Sigmoid colon (tissue), 7 donors: Measurements from ENCODE around the gene TGM6. TPM values are rescaled to one million over a fixed set of nuclear protein-coding genes. Genes with fewer than 3 reads are reported as not detected.

Experiments
- DNase-seq: peaks from one replicate; pipeline ENCODE4 v3.0.0-alpha.2; 2019
- H3K27ac ChIP-seq, 4 donors: fragments of 200-600 bp; sonication (generic); one replicate each; pipeline ENCODE4 v1.5.1; 2016 to 2019; ENCODE audit warnings: mild to moderate bottlenecking in 1 of 4
- H3K27me3 ChIP-seq, 3 donors: fragments of 200-600 bp; sonication (generic); one replicate each; pipeline ENCODE4 v1.5.1; 2019; ENCODE audit warnings: mild to moderate bottlenecking in 1 of 3
- H3K36me3 ChIP-seq, 4 donors: fragments of 200-600 bp; sonication (generic); one replicate each; pipeline ENCODE4 v1.5.1; 2016 to 2019
- H3K4me1 ChIP-seq, 4 donors: fragments of 200-600 bp; sonication (generic); one replicate each; pipeline ENCODE4 v1.5.1; 2017 to 2019
- H3K4me3 ChIP-seq, 4 donors: fragments of 200-600 bp; sonication (generic); one replicate each; pipeline ENCODE4 v1.5.1; 2017 to 2019; ENCODE audit warnings: mild to moderate bottlenecking in 2 of 4, moderate library complexity in 1 of 4
- H3K9me3 ChIP-seq, 4 donors: fragments of 200-600 bp in 3 of 4; sonication (generic) in 3 of 4; one replicate each; pipeline versions ENCODE4 v1.5.1 to v1.6.1; 2013 to 2019
- EP300 ChIP-seq, 4 donors: sonication (generic); formaldehyde crosslinking; IDR thresholded peaks; one replicate each; pipeline ENCODE4 v1.6.1; 2017; ENCODE audit warnings: antibody characterized with exemption in 4 of 4
- POLR2A ChIP-seq, 2 donors: fragments of 450-650 bp; IDR thresholded peaks; one replicate each; pipeline ENCODE4 v1.6.1; 2016; ENCODE audit warnings: antibody characterized with exemption in 2 of 2, mild to moderate bottlenecking in 2 of 2, moderate library complexity in 2 of 2
- POLR2AphosphoS5 ChIP-seq, 4 donors: sonication (generic); formaldehyde crosslinking; IDR thresholded peaks; one replicate each; pipeline ENCODE4 v1.6.1; 2017; ENCODE audit warnings: antibody characterized with exemption in 4 of 4
- WGBS, 2 donors: extraction: QIAGEN DNeasy Blood & Tissue Kit; methylation state at CpG; one replicate each; pipeline ENCODE4 v1.1.7; 2013; 5-methylcytosine and 5-hydroxymethylcytosine counted together
- intact Hi-C: fragments of 100-400 bp; cut with DNase I; formaldehyde crosslinking; loops from one replicate; pipeline ENCODE4 v1.15.1; 2023
- polyA plus RNA-seq, 3 donors: library from polyadenylated mRNA; stranded (reverse); fragments of 200-250 nt; gene quantifications; one replicate each; pipeline ENCODE4 v1.2.3, GENCODE V29; 2013
- total RNA-seq, 4 donors: library from RNA; depleted of rRNA; stranded (reverse); fragments of >200 nt; gene quantifications; one replicate each; pipeline ENCODE4 v1.1.0, GENCODE V29; 2016
- TF ChIP-seq, protein P1 (sequence below), 4 experiments: fragments of 450-650 bp in 3 of 4; fragments of 200-600 bp in 1 of 4; IDR thresholded peaks; one replicate each; pipeline ENCODE4 v1.5.1; 2016 to 2019; ENCODE audit warnings: antibody characterized with exemption in 4 of 4, mild to moderate bottlenecking in 3 of 4, moderate library complexity in 2 of 4
- donor health status: healthy with polysubstance abuse.
- donor health status: Bipolar disorder and iron deficiency.
- donor health status: healthy.

TGM6 gene
- total and polyA plus RNA-seq, 7 donors = not detected

GRCh38 chr20:2416541-2417212 lies 36.0 kb downstream of the TGM6 start:
- no peak overlapping the region for H3K4me3 ChIP-seq
- 48 to 63% methylated on average over 6 of the region's 6 CpGs for WGBS, 2 donors
- H3K36me3 ChIP-seq = no peaks in the 10 kb centered on the region
- H3K9me3 ChIP-seq = no peaks in the 10 kb centered on the region
- H3K4me1 ChIP-seq = no peaks in the 10 kb centered on the region
- DNase-seq = no peak
- H3K27ac ChIP-seq = no peak overlapping the region
- intact Hi-C loops = no loop called here
- TF ChIP-seq EP300 (IDR thresholded peaks at IDR 0.05) (no peak), POLR2AphosphoS5 (IDR thresholded peaks at IDR 0.05) (no peak), POLR2A (IDR thresholded peaks at IDR 0.05) (no peak)
- TF ChIP-seq, protein P1, sequence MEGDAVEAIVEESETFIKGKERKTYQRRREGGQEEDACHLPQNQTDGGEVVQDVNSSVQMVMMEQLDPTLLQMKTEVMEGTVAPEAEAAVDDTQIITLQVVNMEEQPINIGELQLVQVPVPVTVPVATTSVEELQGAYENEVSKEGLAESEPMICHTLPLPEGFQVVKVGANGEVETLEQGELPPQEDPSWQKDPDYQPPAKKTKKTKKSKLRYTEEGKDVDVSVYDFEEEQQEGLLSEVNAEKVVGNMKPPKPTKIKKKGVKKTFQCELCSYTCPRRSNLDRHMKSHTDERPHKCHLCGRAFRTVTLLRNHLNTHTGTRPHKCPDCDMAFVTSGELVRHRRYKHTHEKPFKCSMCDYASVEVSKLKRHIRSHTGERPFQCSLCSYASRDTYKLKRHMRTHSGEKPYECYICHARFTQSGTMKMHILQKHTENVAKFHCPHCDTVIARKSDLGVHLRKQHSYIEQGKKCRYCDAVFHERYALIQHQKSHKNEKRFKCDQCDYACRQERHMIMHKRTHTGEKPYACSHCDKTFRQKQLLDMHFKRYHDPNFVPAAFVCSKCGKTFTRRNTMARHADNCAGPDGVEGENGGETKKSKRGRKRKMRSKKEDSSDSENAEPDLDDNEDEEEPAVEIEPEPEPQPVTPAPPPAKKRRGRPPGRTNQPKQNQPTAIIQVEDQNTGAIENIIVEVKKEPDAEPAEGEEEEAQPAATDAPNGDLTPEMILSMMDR (IDR thresholded peaks at IDR 0.05) = no peak
- H3K27me3 ChIP-seq = no peaks in the 10 kb centered on the region

DNA sequence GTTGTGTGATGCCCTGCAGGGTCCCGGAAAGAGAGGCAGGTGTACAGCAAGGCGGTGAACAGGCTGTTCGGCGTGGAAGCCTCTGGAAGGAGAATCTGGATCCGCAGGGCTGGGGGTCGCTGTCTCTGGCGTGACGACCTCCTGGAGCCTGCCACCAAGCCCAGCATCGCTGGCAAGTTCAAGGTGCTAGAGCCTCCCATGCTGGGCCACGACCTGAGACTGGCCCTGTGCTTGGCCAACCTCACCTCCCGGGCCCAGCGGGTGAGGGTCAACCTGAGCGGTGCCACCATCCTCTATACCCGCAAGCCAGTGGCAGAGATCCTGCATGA lies 36.5 kb downstream of the TGM6 start:
- H3K27ac ChIP-seq = no peak overlapping the region
- no peaks in the 10 kb centered on the region for H3K36me3 ChIP-seq
- TF ChIP-seq, protein P1 (IDR thresholded peaks at IDR 0.05) = no peak
- TF ChIP-seq EP300 (IDR thresholded peaks at IDR 0.05) = no peak
- no peak for TF ChIP-seq POLR2A (IDR thresholded peaks at IDR 0.05)
- no peak for TF ChIP-seq POLR2AphosphoS5 (IDR thresholded peaks at IDR 0.05)
- intact Hi-C loops = no loop called here
- WGBS, 2 donors = 87 to 88% methylated on average over 14 of the region's 14 CpGs
- no peak for DNase-seq
- H3K4me3 ChIP-seq = no peak overlapping the region
- no peaks in the 10 kb centered on the region for H3K4me1 ChIP-seq
- H3K27me3 ChIP-seq = no peaks in the 10 kb centered on the region
- H3K9me3 ChIP-seq = no peaks in the 10 kb centered on the region

- Histone ChIP-seq H3K27ac (no peak overlapping the region), H3K9me3 (no peaks in the 10 kb centered on the region), H3K4me3 (no peak overlapping the region), H3K27me3 (no peaks in the 10 kb centered on the region), H3K36me3 (no peaks in the 10 kb centered on the region), H3K4me1 (no peaks in the 10 kb centered on the region)
- intact Hi-C loops = no loop called here
- TF ChIP-seq, protein P1 (IDR thresholded peaks at IDR 0.05) = no peak
- TF ChIP-seq POLR2AphosphoS5 (IDR thresholded peaks at IDR 0.05) (no peak), EP300 (IDR thresholded peaks at IDR 0.05) (no peak), POLR2A (IDR thresholded peaks at IDR 0.05) (no peak)
- WGBS, 2 donors = 21 to 48% methylated on average over 2 of the region's 2 CpGs
- no peak for DNase-seq
These were observed 37.7 kb downstream of the TGM6 start for GRCh38 chr20:2418388-2418787.

DNA sequence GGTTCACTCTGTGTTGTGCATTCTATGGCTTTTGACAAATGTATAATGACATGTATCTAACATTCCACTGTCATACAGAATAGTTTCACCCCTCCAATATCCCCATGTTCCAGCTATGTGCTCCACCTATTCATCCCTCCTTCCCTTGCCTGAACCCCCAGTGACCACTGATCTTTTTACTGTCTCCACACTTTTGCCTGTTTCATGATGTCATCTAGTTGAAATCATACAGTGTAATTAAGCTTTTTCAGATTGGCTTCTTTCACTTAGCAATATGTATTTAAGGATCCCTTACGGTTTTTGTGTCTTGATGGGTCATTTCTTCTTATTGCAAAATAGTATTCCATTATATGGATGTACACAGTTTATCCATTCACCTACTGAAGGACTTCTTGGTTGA lies 39.8 kb downstream of the TGM6 start:
- Histone ChIP-seq H3K9me3 (peaks cover 0 to 3% (median 0%) of the 10 kb centered on the region in 4 donors), H3K36me3 (no peaks in the 10 kb centered on the region), H3K4me1 (no peaks in the 10 kb centered on the region), H3K27me3 (no peaks in the 10 kb centered on the region), H3K27ac (no peak overlapping the region), H3K4me3 (no peak overlapping the region)
- DNase-seq = no peak
- TF ChIP-seq POLR2A (IDR thresholded peaks at IDR 0.05) (no peak), POLR2AphosphoS5 (IDR thresholded peaks at IDR 0.05) (no peak), EP300 (IDR thresholded peaks at IDR 0.05) (no peak)
- TF ChIP-seq, protein P1 (IDR thresholded peaks at IDR 0.05) = no peak
- intact Hi-C loops = no loop called here
- WGBS, 2 donors = 30 to 72% methylated on average over 1 of the region's 1 CpG

- no peaks in the 10 kb centered on the region for H3K36me3 ChIP-seq
- WGBS, 2 donors = 84 to 88% methylated on average over 5 of the region's 5 CpGs
- H3K27me3 ChIP-seq = no peaks in the 10 kb centered on the region
- TF ChIP-seq, protein P1 (IDR thresholded peaks at IDR 0.05) = no peak
- TF ChIP-seq POLR2A (IDR thresholded peaks at IDR 0.05) (no peak), POLR2AphosphoS5 (IDR thresholded peaks at IDR 0.05) (no peak), EP300 (IDR thresholded peaks at IDR 0.05) (no peak)
- H3K4me3 ChIP-seq = no peak overlapping the region
- DNase-seq = no peak
- peaks cover 0 to 3% (median 0%) of the 10 kb centered on the region in 4 donors for H3K9me3 ChIP-seq
- no peak overlapping the region for H3K27ac ChIP-seq
- no peaks in the 10 kb centered on the region for H3K4me1 ChIP-seq
- intact Hi-C loops = no loop called here
These were observed 40.5 kb downstream of the TGM6 start for GRCh38 chr20:2421247-2421646.
